ENCODE results near the gene PNPLA3. TPM values are rescaled to one million over a fixed set of nuclear protein-coding genes. Genes with fewer than 3 reads are reported as not detected.

The PNPLA3 gene
- total RNA-seq, 3 donors from 2014 or later (not counting 1 experiment from before 2014, with no cell fraction given): 0.53 to 0.54 TPM; not detected in 1

DNA sequence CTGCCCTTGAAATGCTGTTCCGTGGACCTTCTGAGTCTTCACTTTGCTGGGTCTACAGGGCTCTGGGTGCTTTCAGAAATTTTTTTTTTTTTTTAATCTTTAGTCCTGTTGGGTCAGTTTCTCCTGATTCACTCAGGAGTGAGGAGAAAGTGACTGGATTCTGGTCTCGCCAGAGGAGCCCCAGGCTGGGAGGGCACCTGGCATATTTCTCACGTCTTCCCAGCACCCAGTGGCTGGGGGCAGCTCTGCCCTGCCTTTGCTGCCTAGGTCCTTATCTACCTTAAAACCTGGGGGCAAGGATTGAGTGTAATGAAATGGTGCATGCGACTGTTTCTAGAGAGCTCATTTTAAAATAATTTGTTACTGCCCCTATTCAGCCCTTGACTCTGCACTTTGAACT is 55.0 kb downstream of the PNPLA3 start:
- intact Hi-C loops (cut with micrococcal nuclease): no loop called here
- Mint-ChIP-seq H3K27ac (no peak overlapping the region), H3K36me3 (peaks cover 10% of the 10 kb centered on the region)

DNA sequence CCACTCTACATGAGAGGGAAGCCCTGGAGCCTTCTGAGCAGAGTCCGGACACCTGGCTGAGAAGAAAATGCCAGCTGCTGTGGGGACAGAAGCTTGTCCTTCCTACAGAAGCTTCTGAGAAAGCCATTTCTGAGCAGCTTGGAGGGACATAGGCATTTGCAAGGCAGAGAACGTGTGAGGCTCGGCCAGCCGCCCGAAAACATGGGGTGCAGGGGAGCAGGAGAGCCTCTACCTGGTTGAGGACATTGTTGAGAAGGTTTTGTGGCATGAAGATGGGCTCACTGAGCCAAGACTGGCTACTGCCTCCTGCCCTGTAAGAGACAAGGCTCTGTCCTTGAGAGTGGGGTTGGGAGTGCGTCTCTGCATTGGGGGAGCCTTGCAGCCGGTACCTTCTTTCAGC is 57.0 kb downstream of the PNPLA3 start:
- intact Hi-C loops (cut with micrococcal nuclease): no loop called here

More for the DNA sequence above, 55.0 kb downstream of the PNPLA3 start:
- H3K9me3 Mint-ChIP-seq: no peaks in the 10 kb centered on the region
- H3K27ac ChIP-seq (ENCODE audit: low read length): no peak overlapping the region
- peaks cover 77% of the 10 kb centered on the region for H3K36me3 ChIP-seq (ENCODE audit: control insufficient read depth, insufficient read depth, low read length)
- no peaks in the 10 kb centered on the region for H3K9me3 ChIP-seq (ENCODE audit: control insufficient read depth, insufficient read depth, low read length)
- no peaks in the 10 kb centered on the region for H3K27me3 ChIP-seq (ENCODE audit: control insufficient read depth, insufficient read depth, low read length)
- H3K4me3 ChIP-seq (ENCODE audit: low read length): no peak overlapping the region
- no peak for DNase-seq
- ATAC-seq: no peak
- WGBS (ENCODE audit: insufficient coverage): 93% methylated on average over 4 of the region's 4 CpGs
- no peaks in the 10 kb centered on the region for H3K4me1 Mint-ChIP-seq
- no peak overlapping the region for H3K4me3 Mint-ChIP-seq
- no peaks in the 10 kb centered on the region for H3K4me1 ChIP-seq (ENCODE audit: control insufficient read depth, insufficient read depth, low read length)
- TF ChIP-seq, protein P1, sequence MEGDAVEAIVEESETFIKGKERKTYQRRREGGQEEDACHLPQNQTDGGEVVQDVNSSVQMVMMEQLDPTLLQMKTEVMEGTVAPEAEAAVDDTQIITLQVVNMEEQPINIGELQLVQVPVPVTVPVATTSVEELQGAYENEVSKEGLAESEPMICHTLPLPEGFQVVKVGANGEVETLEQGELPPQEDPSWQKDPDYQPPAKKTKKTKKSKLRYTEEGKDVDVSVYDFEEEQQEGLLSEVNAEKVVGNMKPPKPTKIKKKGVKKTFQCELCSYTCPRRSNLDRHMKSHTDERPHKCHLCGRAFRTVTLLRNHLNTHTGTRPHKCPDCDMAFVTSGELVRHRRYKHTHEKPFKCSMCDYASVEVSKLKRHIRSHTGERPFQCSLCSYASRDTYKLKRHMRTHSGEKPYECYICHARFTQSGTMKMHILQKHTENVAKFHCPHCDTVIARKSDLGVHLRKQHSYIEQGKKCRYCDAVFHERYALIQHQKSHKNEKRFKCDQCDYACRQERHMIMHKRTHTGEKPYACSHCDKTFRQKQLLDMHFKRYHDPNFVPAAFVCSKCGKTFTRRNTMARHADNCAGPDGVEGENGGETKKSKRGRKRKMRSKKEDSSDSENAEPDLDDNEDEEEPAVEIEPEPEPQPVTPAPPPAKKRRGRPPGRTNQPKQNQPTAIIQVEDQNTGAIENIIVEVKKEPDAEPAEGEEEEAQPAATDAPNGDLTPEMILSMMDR (IDR thresholded peaks at IDR 0.05): no peak
- H3K27me3 Mint-ChIP-seq (ENCODE audit: low read depth in 2 of 2): no peaks in the 10 kb centered on the region

DNA sequence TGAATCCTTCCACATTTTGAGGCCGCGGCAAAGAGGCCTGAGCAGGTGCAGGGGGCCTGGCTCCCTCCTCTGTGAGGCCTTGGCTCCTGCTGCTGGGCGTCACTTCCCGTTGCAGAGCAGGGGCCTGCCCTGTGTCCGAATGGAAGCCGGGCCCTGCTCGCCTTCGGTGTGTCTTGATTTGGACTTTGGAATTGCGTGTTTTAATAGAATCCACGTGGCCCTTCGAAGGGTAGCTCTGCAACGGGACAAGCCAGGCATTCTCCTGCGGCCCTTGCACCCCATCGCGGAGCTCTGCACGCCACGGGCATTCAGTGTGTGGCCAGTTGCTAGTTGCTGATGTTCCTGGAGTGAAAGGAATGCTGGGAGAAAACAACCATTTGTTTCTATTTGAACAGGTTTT is 57.4 kb downstream of the PNPLA3 start:
- no peak for DNase-seq
- TF ChIP-seq, protein P1 (IDR thresholded peaks at IDR 0.05): no peak
- Histone ChIP-seq H3K4me1 (ENCODE audit: control insufficient read depth, insufficient read depth, low read length) (no peaks in the 10 kb centered on the region), H3K9me3 (ENCODE audit: control insufficient read depth, insufficient read depth, low read length) (no peaks in the 10 kb centered on the region), H3K27ac (ENCODE audit: low read length) (no peak overlapping the region), H3K27me3 (ENCODE audit: control insufficient read depth, insufficient read depth, low read length) (no peaks in the 10 kb centered on the region), H3K4me3 (ENCODE audit: low read length) (no peak overlapping the region), H3K36me3 (ENCODE audit: control insufficient read depth, insufficient read depth, low read length) (peaks cover 71% of the 10 kb centered on the region)
- WGBS (ENCODE audit: insufficient coverage): 99% methylated on average over 17 of the region's 17 CpGs
- H3K27me3 Mint-ChIP-seq (ENCODE audit: low read depth in 2 of 2): no peaks in the 10 kb centered on the region
- no peak overlapping the region for H3K27ac Mint-ChIP-seq
- no peaks in the 10 kb centered on the region for H3K4me1 Mint-ChIP-seq
- intact Hi-C loops (cut with micrococcal nuclease): no loop called here
- no peak overlapping the region for H3K4me3 Mint-ChIP-seq
- ATAC-seq: no peak
- no peaks in the 10 kb centered on the region for H3K9me3 Mint-ChIP-seq
- H3K36me3 Mint-ChIP-seq: peaks cover 9% of the 10 kb centered on the region

More for the DNA sequence above, 57.0 kb downstream of the PNPLA3 start:
- H3K9me3 ChIP-seq (ENCODE audit: control insufficient read depth, insufficient read depth, low read length): no peaks in the 10 kb centered on the region
- no peak overlapping the region for H3K4me3 Mint-ChIP-seq
- H3K36me3 Mint-ChIP-seq: peaks cover 13% of the 10 kb centered on the region
- 99% methylated on average over 7 of the region's 7 CpGs for WGBS (ENCODE audit: insufficient coverage)
- ATAC-seq (no peak), DNase-seq (no peak)
- no peaks in the 10 kb centered on the region for H3K4me1 ChIP-seq (ENCODE audit: control insufficient read depth, insufficient read depth, low read length)
- H3K4me3 ChIP-seq (ENCODE audit: low read length): no peak overlapping the region
- no peaks in the 10 kb centered on the region for H3K4me1 Mint-ChIP-seq
- H3K27ac ChIP-seq (ENCODE audit: low read length): no peak overlapping the region
- TF ChIP-seq, protein P1 (IDR thresholded peaks at IDR 0.05): no peak
- H3K27ac Mint-ChIP-seq: peak overlapping the region in 1 of 2 donors; percentile 52
- H3K27me3 Mint-ChIP-seq (ENCODE audit: low read depth in 2 of 2): no peaks in the 10 kb centered on the region
- peaks cover 74% of the 10 kb centered on the region for H3K36me3 ChIP-seq (ENCODE audit: control insufficient read depth, insufficient read depth, low read length)
- H3K9me3 Mint-ChIP-seq: no peaks in the 10 kb centered on the region
- no peaks in the 10 kb centered on the region for H3K27me3 ChIP-seq (ENCODE audit: control insufficient read depth, insufficient read depth, low read length)

DNA sequence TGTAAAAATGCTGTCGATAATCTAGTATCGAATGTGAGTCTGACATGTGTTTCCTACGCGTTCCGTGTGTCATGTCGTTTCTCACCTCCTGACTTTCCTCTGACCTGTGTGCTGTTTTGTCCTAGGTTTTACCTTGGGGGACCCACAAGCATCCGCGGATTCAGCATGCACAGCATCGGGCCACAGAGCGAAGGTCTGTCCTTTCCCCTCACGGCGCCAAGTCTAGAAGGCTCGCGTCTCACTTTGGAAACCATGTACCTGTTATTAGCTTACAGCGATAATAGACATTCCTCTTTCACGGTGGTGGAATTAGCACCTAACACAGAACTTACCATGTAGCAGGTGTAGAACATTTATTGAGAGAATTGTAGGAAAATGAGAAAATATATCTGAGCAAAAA is 60.2 kb downstream of the PNPLA3 start:
- H3K36me3 ChIP-seq (ENCODE audit: control insufficient read depth, insufficient read depth, low read length): peaks cover 64% of the 10 kb centered on the region
- no peaks in the 10 kb centered on the region for H3K9me3 ChIP-seq (ENCODE audit: control insufficient read depth, insufficient read depth, low read length)
- Mint-ChIP-seq H3K36me3 (peaks cover 21% of the 10 kb centered on the region), H3K27ac (no peak overlapping the region), H3K4me3 (no peak overlapping the region), H3K4me1 (no peaks in the 10 kb centered on the region), H3K9me3 (no peaks in the 10 kb centered on the region), H3K27me3 (ENCODE audit: low read depth in 2 of 2) (no peaks in the 10 kb centered on the region)
- ATAC-seq (no peak), DNase-seq (no peak)
- 97% methylated on average over 15 of the region's 16 CpGs for WGBS (ENCODE audit: insufficient coverage)
- TF ChIP-seq, protein P1 (IDR thresholded peaks at IDR 0.05): no peak
- H3K4me3 ChIP-seq (ENCODE audit: low read length): no peak overlapping the region
- no peak overlapping the region for H3K27ac ChIP-seq (ENCODE audit: low read length)
- H3K27me3 ChIP-seq (ENCODE audit: control insufficient read depth, insufficient read depth, low read length): no peaks in the 10 kb centered on the region
- intact Hi-C loops (cut with micrococcal nuclease): no loop called here
- H3K4me1 ChIP-seq (ENCODE audit: control insufficient read depth, insufficient read depth, low read length): no peaks in the 10 kb centered on the region

Measured in natural killer cell (primary cell).